GM15510 (cell line): ENCODE measurements around the gene PRAMEF15.
"Not testable (repeated sequence)": the region's sequence is repeated elsewhere in the genome, so short reads cannot be mapped to it uniquely, and the experiment has no call there.

Source experiments
- POLR2A ChIP-seq: IDR thresholded peaks from 3 replicates; pipeline ENCODE4 v1.6.1; 2011; ENCODE audit warnings: borderline replicate concordance; ENCODE audit not compliant: insufficient read length; ENCODE audit errors: extremely low read depth

PRAMEF15 gene

DNA sequence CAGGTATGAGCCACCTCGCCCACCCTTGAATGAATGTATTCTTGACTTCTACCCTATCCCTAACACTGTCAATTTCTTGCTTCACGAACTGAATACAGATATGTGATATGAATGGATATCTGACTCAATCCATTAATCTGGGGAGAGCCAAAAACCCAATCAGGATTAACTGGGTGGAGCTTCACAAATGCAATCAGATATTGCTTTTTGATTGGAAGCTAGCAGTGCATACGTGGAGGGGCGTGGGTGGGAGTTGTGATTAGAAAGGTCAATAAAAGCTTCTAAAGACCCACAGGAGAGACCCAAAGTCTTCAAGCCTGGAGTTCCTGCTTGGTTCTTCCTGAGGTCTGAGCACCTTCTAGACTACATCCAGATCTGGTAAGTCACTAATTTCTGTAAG lies at the start of gene PRAMEF15:
Gene PRAMEF15, plus strand, starts transcription at position 301 of the 400 bp plus-strand sequence. CDS start 2,827 bp downstream, outside the sequence.
- TF ChIP-seq POLR2A = not testable (repeated sequence)

DNA sequence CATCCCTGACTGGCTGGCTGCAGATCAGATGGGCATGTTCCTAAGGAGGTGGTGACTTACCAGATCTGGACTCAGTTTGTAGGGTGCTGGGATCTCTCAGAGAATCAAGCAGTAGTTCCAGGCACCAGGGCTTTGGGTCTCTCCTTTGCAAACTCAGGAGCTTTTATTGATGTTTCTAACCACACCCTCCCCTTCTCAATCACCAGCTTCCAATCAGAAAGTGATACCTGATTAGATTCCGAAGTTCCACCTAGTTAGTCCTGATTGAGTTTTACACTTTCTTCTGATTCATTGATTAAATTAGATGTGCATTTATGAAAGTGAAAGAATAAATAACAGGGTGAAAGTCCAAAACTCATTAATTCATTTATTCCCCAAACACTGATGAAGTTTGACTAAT lies 30.3 kb upstream of the PRAMEF15 start, which contains the start of gene PRAMEF8:
Gene PRAMEF8, minus strand, starts transcription at position 101 of the 400 bp plus-strand sequence. CDS start 1,046 bp downstream, outside the sequence.
- not testable (repeated sequence) for TF ChIP-seq POLR2A

DNA sequence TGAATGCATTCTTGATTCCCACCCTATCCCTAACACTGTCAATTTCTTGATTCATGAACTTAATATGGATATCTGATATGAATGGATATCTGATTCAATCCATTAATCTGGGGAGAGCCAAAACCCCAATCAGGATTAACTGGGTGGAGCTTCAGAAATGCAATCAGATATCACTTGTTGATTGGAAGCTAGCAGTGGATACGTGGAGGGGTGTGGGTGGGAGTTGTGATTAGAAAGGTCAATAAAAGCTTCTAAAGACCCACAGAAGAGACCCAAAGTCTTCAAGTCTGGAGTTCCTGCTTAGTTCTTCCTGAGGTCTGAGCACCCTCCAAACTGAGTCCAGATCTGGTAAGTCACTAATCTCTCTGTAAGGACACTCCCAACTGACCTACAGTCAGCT lies 12.1 kb upstream of the PRAMEF15 start, which contains the start of gene PRAMEF33:
Gene PRAMEF33, plus strand, starts transcription at position 301 of the 400 bp plus-strand sequence. CDS start 2,416 bp downstream, outside the sequence.
- not testable (repeated sequence) for TF ChIP-seq POLR2A

DNA sequence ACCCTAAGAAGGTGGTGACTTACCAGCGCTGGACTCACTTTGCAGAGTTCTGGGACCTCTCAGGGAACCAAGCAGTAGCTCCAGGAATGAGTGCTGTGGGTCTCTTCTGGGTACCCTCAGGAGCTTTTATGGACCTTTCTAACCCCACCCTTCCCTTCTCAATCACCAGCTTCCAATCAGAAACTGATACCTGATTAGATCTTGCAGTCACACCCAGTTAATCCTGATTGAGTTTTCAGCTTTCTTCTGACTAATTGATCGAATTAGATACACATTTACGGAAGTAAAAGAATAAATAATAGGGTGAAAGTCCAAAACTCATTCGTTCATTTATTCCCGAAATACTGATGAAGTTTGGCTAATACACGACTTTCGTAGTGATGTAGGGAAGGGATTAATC lies 31.7 kb downstream of the PRAMEF15 start, which contains the start of gene PRAMEF14:
Gene PRAMEF14, minus strand, starts transcription at position 101 of the 400 bp plus-strand sequence. CDS start 1,820 bp downstream, outside the sequence.
- TF ChIP-seq POLR2A = not testable (repeated sequence)
